Testis (tissue), 3 donors: ENCODE measurements around the gene KLHDC7B. TPM values are rescaled to one million over a fixed set of nuclear protein-coding genes. Genes with fewer than 3 reads are reported as not detected.

Experiments used
- DNase-seq: peaks from one replicate; pipeline ENCODE4 v3.0.0-alpha.2; 2019
- H3K27ac ChIP-seq, 2 donors: fragments of 200-600 bp; sonication (generic); one replicate each; pipeline ENCODE4 v1.5.1; 2019
- H3K27me3 ChIP-seq: fragments of 200-600 bp; sonication (generic); one replicate; pipeline ENCODE4 v1.5.1; 2019
- H3K36me3 ChIP-seq: fragments of 200-600 bp; sonication (generic); one replicate; pipeline ENCODE4 v1.5.1; 2017; ENCODE audit warnings: low read depth; ENCODE audit errors: missing control alignments
- H3K4me1 ChIP-seq: fragments of 200-600 bp; sonication (generic); one replicate; pipeline ENCODE4 v1.5.1; 2019
- H3K4me3 ChIP-seq, 2 donors: fragments of 200-600 bp; sonication (generic); one replicate each; pipeline ENCODE4 v1.5.1; 2017 to 2019
- H3K9me3 ChIP-seq: fragments of 200-600 bp; sonication (generic); one replicate; pipeline ENCODE4 v1.5.1; 2017
- CTCF ChIP-seq, 3 experiments: fragments of 450-650 bp in 2 of 3; fragments of 200-600 bp in 1 of 3; sonication (generic) in 1 of 3; IDR thresholded peaks; one replicate each; pipeline ENCODE4 v1.5.1; 2016 to 2019; ENCODE audit warnings: antibody characterized with exemption in 3 of 3, mild to moderate bottlenecking in 2 of 3, moderate library complexity in 1 of 3
- POLR2A ChIP-seq: fragments of 450-650 bp; IDR thresholded peaks from one replicate; pipeline ENCODE4 v1.6.1; 2017; ENCODE audit warnings: antibody characterized with exemption, mild to moderate bottlenecking, moderate library complexity
- WGBS, 2 donors: methylation state at CpG; one replicate each; pipeline ENCODE4 v1.1.5; 2018; 5-methylcytosine and 5-hydroxymethylcytosine counted together
- intact Hi-C: fragments of 100-400 bp; cut with DNase I; formaldehyde crosslinking; loops from one replicate; pipeline ENCODE4 v1.15.1; 2023; ENCODE audit warnings: low total_unique reads
- polyA plus RNA-seq: library from polyadenylated mRNA; stranded (reverse); fragments of 350-450 nt; fragmentation: Illumina TruSeq; extraction: RNeasy Lipid Tissue Mini Kit (QIAGEN cat#74804); gene quantifications from one replicate; pipeline ENCODE4 v1.2.3, GENCODE V29; 2014; ENCODE audit warnings: low read depth, low replicate concordance; ENCODE audit not compliant: insufficient read depth
- total RNA-seq, 2 donors: library from RNA; depleted of rRNA; stranded (reverse); fragments of >200 nt; gene quantifications; one replicate each; pipeline ENCODE4 v1.2.3, GENCODE V29; 2016

The KLHDC7B gene
- total and polyA plus RNA-seq, 3 donors from 2014 or later: 0.24 to 0.93 (median 0.51) TPM

GRCh38 chr22:50562523-50563412, 17.1 kb downstream of the KLHDC7B start, which contains the start of gene SYCE3:
TSS of gene SYCE3 (minus strand) at chr22:50562919. CDS start at chr22:50556405, 6,514 bp downstream.
- Histone ChIP-seq H3K9me3 (no peaks in the 10 kb centered on the region), H3K27ac (peak within 1 kb of the TSS in 1 of 2 donors; percentile 15), H3K4me3 (peak within 1 kb of the TSS; percentile 49 to 65), H3K27me3 (no peaks in the 10 kb centered on the region), H3K36me3 (no peaks in the 10 kb centered on the region), H3K4me1 (peaks cover 9% of the 10 kb centered on the region)
- 1 to 4% methylated on average over 53 of the region's 61 CpGs for WGBS, 2 donors
- peak; percentile 27 for TF ChIP-seq POLR2A
- TF ChIP-seq CTCF (IDR thresholded peaks at IDR 0.05): peak; percentile 83 to 98 (median 91)
- intact Hi-C loops: no loop called here
- peak; percentile 98 for DNase-seq

GRCh38 chr22:50563413-50564160, 17.9 kb downstream of the KLHDC7B start:
- H3K36me3 ChIP-seq: no peaks in the 10 kb centered on the region
- 15 to 19% methylated on average over 17 of the region's 17 CpGs for WGBS, 2 donors
- H3K4me1 ChIP-seq: peaks cover 9% of the 10 kb centered on the region
- peak overlapping the region in 1 of 2 donors; percentile 15 for H3K27ac ChIP-seq
- intact Hi-C loops: no loop called here
- TF ChIP-seq CTCF (IDR thresholded peaks at IDR 0.05) (no peak), POLR2A (no peak)
- no peaks in the 10 kb centered on the region for H3K27me3 ChIP-seq
- no peaks in the 10 kb centered on the region for H3K9me3 ChIP-seq
- peak overlapping the region; percentile 49 to 65 for H3K4me3 ChIP-seq
- no peak for DNase-seq

- DNase-seq: no peak
- Histone ChIP-seq H3K27me3 (no peaks in the 10 kb centered on the region), H3K27ac (no peak overlapping the region), H3K4me1 (peaks cover 9% of the 10 kb centered on the region), H3K4me3 (no peak overlapping the region), H3K36me3 (no peaks in the 10 kb centered on the region), H3K9me3 (no peaks in the 10 kb centered on the region)
- intact Hi-C loops: no loop called here
- WGBS, 2 donors: 92% methylated on average over 11 of the region's 11 CpGs
- TF ChIP-seq POLR2A (no peak), CTCF (IDR thresholded peaks at IDR 0.05) (no peak)
These were observed 18.6 kb downstream of the KLHDC7B start for GRCh38 chr22:50564289-50564688.

- no peaks in the 10 kb centered on the region for H3K36me3 ChIP-seq
- H3K9me3 ChIP-seq: no peaks in the 10 kb centered on the region
- TF ChIP-seq POLR2A (no peak), CTCF (IDR thresholded peaks at IDR 0.05) (no peak)
- no peak overlapping the region for H3K27ac ChIP-seq
- intact Hi-C loops: no loop called here
- H3K4me3 ChIP-seq: no peak overlapping the region
- 84 to 92% methylated on average over 7 of the region's 7 CpGs for WGBS, 2 donors
- H3K27me3 ChIP-seq: no peaks in the 10 kb centered on the region
- DNase-seq: no peak
- H3K4me1 ChIP-seq: peaks cover 9% of the 10 kb centered on the region
These were observed 22.1 kb downstream of the KLHDC7B start for GRCh38 chr22:50567721-50568252.
